ENCODE measurements around the gene GP1BA. TPM values are rescaled to one million over a fixed set of nuclear protein-coding genes. Genes with fewer than 3 reads are reported as not detected.

GP1BA gene
- total and polyA plus RNA-seq, 2 donors (not counting 1 experiment from before 2014, with no cell fraction given) = 0.06 TPM; not detected in 1

DNA sequence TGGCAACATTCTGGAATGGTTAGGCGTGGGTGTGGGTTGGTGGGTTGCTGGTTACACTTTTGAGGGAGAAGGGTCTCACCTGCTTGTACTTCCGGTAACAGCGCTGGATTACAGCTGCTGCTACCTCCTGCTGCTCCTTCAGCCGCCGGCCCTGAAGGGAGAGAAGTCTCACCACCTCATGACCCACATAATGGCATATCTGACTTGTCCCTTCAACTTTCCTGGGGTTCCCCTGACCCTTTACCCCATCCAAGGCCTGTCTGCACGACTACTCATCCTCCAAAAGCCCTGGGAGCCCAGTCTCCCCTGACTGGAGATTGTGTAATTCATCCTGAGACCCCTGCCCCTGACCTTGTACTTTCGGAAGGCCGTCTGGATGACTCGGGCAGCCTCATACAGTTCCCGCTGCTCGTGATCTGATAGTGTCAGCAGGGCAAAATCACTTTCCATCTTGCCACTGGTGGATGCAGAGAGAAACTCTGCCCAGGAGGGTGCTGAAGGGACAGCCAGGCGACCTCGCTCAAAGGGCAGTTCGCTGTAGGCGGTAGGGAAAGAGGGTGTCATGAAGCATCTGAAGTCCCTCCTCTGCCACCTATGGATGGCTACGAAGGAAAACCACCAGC, 37.6 kb downstream of the GP1BA start:
- Histone ChIP-seq H3K4me1 (ENCODE audit: control insufficient read depth in 2 of 2, insufficient read depth in 2 of 2, low read length in 2 of 2) (peaks cover 17 to 22% of the 10 kb centered on the region in 2 donors), H3K9ac (ENCODE audit: low read length) (no peak overlapping the region), H3K4me2 (replicated peaks; ENCODE audit: low read depth, low read length, poor library complexity, severe bottlenecking) (no peak overlapping the region), H4K20me1 (ENCODE audit: control insufficient read depth, insufficient read depth, low read length, poor library complexity, severe bottlenecking) (no peaks in the 10 kb centered on the region), H3K79me2 (ENCODE audit: control insufficient read depth, insufficient read depth, low read length) (peaks cover 24% of the 10 kb centered on the region), H3K36me3 (replicated peaks in 1 of 2; ENCODE audit: control extremely low read depth in 1 of 2, control insufficient read depth in 1 of 2, extremely low read depth in 1 of 2, insufficient read depth in 2 of 2, low read length in 1 of 2) (peaks cover 0 to 27% of the 10 kb centered on the region in 2 experiments), H3K4me3 (ENCODE audit: control extremely low read depth in 1 of 5, extremely low read depth in 1 of 5, insufficient read depth in 1 of 5, low read depth in 2 of 5, low read length in 4 of 5) (no peak overlapping the region), H3K27me3 (replicated peaks in 1 of 4; ENCODE audit: control extremely low read depth in 1 of 4, control insufficient read depth in 3 of 4, insufficient read depth in 4 of 4, low read length in 3 of 4) (no peaks in the 10 kb centered on the region), H3K9me3 (ENCODE audit: control extremely low read depth in 1 of 3, control insufficient read depth in 2 of 3, insufficient read depth in 1 of 3, low read length in 2 of 3) (no peaks in the 10 kb centered on the region), H2AFZ (ENCODE audit: insufficient read depth, low read depth, low read length, poor library complexity, severe bottlenecking) (no peak overlapping the region), H3K27ac (ENCODE audit: low read length in 2 of 2) (no peak overlapping the region)
- Mint-ChIP-seq H3K27ac (peak overlapping the region; percentile 82), H3K4me1 (peaks cover 15% of the 10 kb centered on the region), H3K9me3 (ENCODE audit: insufficient read depth) (no peaks in the 10 kb centered on the region), H3K4me3 (no peak overlapping the region), H3K27me3 (no peaks in the 10 kb centered on the region)
- ChIA-PET CTCF (interaction anchor here (1.0 to 4.3 kb wide), 5 partner anchors 9 to 61 kb away, joined by 3 to 32 read pairs (median 4); partner anchors contain the start of genes RNF167 and SLC25A11), POLR2A (interaction anchor here (1.0 to 4.7 kb wide), 2 partner anchors 21 to 30 kb away, joined by 3 to 81 read pairs; partner anchors contain the start of genes PFN1, RNF167 and SLC25A11)
- TF ChIP-seq CTCF (IDR thresholded peaks at IDR 0.05) = no peak
- ATAC-seq (ENCODE audit: low read depth) (no peak), DNase-seq (no peak)
- 98% methylated on average over 11 of the region's 16 CpGs for WGBS (ENCODE audit: insufficient coverage)
- intact Hi-C loops (cut with micrococcal nuclease) = loop anchor here (5.0 kb wide), 1 partner anchor 48 kb away; no protein-coding TSS in a partner anchor

DNA sequence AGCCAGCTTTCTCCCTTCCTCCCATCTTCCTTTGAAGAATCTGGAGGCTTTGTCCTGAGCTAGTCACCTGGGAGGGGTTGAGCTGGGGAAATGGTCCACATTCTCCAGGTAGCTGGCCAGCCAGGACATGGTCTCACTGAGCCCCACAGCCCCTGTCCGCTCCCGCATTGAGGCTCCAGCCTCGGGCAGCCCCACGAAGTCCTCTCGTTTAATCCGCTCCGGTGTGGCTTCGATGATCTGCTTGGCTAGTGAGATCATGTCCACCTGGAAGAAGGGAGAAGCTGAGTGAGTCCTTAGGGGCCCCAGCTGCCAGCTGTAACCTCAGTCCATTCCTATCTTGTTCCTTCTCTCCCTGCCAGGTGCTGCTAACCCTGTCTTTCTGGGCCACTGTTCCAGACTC, 38.2 kb downstream of the GP1BA start:
- Histone ChIP-seq H3K27me3 (replicated peaks in 1 of 4; ENCODE audit: control extremely low read depth in 1 of 4, control insufficient read depth in 3 of 4, insufficient read depth in 4 of 4, low read length in 3 of 4) (no peaks in the 10 kb centered on the region), H3K4me3 (ENCODE audit: control extremely low read depth in 1 of 5, extremely low read depth in 1 of 5, insufficient read depth in 1 of 5, low read depth in 2 of 5, low read length in 4 of 5) (no peak overlapping the region), H3K9me3 (ENCODE audit: control extremely low read depth in 1 of 3, control insufficient read depth in 2 of 3, insufficient read depth in 1 of 3, low read length in 2 of 3) (no peaks in the 10 kb centered on the region), H4K20me1 (ENCODE audit: control insufficient read depth, insufficient read depth, low read length, poor library complexity, severe bottlenecking) (no peaks in the 10 kb centered on the region), H3K4me2 (replicated peaks; ENCODE audit: low read depth, low read length, poor library complexity, severe bottlenecking) (no peak overlapping the region), H3K79me2 (ENCODE audit: control insufficient read depth, insufficient read depth, low read length) (peaks cover 18% of the 10 kb centered on the region), H3K4me1 (ENCODE audit: control insufficient read depth in 2 of 2, insufficient read depth in 2 of 2, low read length in 2 of 2) (peaks cover 17 to 22% of the 10 kb centered on the region in 2 donors), H3K36me3 (replicated peaks in 1 of 2; ENCODE audit: control extremely low read depth in 1 of 2, control insufficient read depth in 1 of 2, extremely low read depth in 1 of 2, insufficient read depth in 2 of 2, low read length in 1 of 2) (peaks cover 0 to 33% of the 10 kb centered on the region in 2 experiments), H2AFZ (ENCODE audit: insufficient read depth, low read depth, low read length, poor library complexity, severe bottlenecking) (no peak overlapping the region), H3K9ac (ENCODE audit: low read length) (no peak overlapping the region), H3K27ac (ENCODE audit: low read length in 2 of 2) (no peak overlapping the region)
- Mint-ChIP-seq H3K27ac (peak overlapping the region; percentile 73), H3K4me1 (peaks cover 13% of the 10 kb centered on the region), H3K9me3 (ENCODE audit: insufficient read depth) (no peaks in the 10 kb centered on the region), H3K27me3 (no peaks in the 10 kb centered on the region), H3K4me3 (no peak overlapping the region)
- ChIA-PET CTCF (interaction anchor here (1.0 to 4.3 kb wide), 2 partner anchors 16 to 62 kb away, joined by 3 to 32 read pairs; no protein-coding TSS in a partner anchor), POLR2A (interaction anchor here (0.6 to 1.3 kb wide), 3 partner anchors 9 to 30 kb away, joined by 3 to 8 read pairs (median 4); partner anchors contain the start of genes PFN1, RNF167 and SLC25A11)
- TF ChIP-seq CTCF (IDR thresholded peaks at IDR 0.05) = no peak
- TF ChIP-seq EZH2 (IDR thresholded peaks at IDR 0.05; ENCODE audit: borderline replicate concordance, insufficient read depth, low read depth, low read length, poor library complexity, severe bottlenecking) = no peak
- ATAC-seq (ENCODE audit: low read depth) = no peak
- intact Hi-C loops (cut with micrococcal nuclease) = no loop called here
- 98% methylated on average over 7 of the region's 8 CpGs for WGBS (ENCODE audit: insufficient coverage)
- no peak for DNase-seq

Data from B cell (primary cell).